Ishikawa (cell line): ENCODE results near the gene CATSPER3.

Experiments
- CEBPB ChIP-seq: IDR thresholded peaks from 2 replicates; pipeline ENCODE4 v1.6.1; 2012
- CREB1 ChIP-seq: IDR thresholded peaks from 2 replicates; pipeline ENCODE4 v1.6.1; 2012; ENCODE audit warnings: low read depth
- EGR1 ChIP-seq: IDR thresholded peaks from 2 replicates; pipeline ENCODE4 v1.6.1; 2012
- EP300 ChIP-seq: IDR thresholded peaks from 2 replicates; pipeline ENCODE4 v1.6.1; 2012; ENCODE audit warnings: borderline replicate concordance
- FOXM1 ChIP-seq: IDR thresholded peaks from 2 replicates; pipeline ENCODE4 v1.6.1; 2012; ENCODE audit warnings: low read depth, borderline replicate concordance
- NFIC ChIP-seq: IDR thresholded peaks from 2 replicates; pipeline ENCODE4 v1.6.1; 2012
- RAD21 ChIP-seq: IDR thresholded peaks from 2 replicates; pipeline ENCODE4 v1.6.1; 2012; ENCODE audit warnings: low read depth
- TAF1 ChIP-seq: IDR thresholded peaks from 2 replicates; pipeline ENCODE4 v1.6.1; 2012; ENCODE audit warnings: low read depth, mild to moderate bottlenecking
- TCF12 ChIP-seq: IDR thresholded peaks from 2 replicates; pipeline ENCODE4 v1.6.1; 2012; ENCODE audit warnings: low read depth
- TEAD4 ChIP-seq: IDR thresholded peaks from 2 replicates; pipeline ENCODE4 v1.6.1; 2012
- YY1 ChIP-seq: IDR thresholded peaks from 2 replicates; pipeline ENCODE4 v1.6.1; 2012; ENCODE audit warnings: low read depth
- ZBTB7A ChIP-seq: IDR thresholded peaks from 2 replicates; pipeline ENCODE4 v1.6.1; 2012; ENCODE audit warnings: low read depth
- TF ChIP-seq, protein P1 (sequence below): IDR thresholded peaks from 2 replicates; pipeline ENCODE4 v1.6.1; 2012; ENCODE audit warnings: low read depth, mild to moderate bottlenecking
- TF ChIP-seq, protein P2 (sequence below): IDR thresholded peaks from 2 replicates; pipeline ENCODE4 v1.6.1; 2012
- TF ChIP-seq, protein P3 (sequence below): IDR thresholded peaks from 2 replicates; pipeline ENCODE4 v1.6.1; 2012

Gene CATSPER3

DNA sequence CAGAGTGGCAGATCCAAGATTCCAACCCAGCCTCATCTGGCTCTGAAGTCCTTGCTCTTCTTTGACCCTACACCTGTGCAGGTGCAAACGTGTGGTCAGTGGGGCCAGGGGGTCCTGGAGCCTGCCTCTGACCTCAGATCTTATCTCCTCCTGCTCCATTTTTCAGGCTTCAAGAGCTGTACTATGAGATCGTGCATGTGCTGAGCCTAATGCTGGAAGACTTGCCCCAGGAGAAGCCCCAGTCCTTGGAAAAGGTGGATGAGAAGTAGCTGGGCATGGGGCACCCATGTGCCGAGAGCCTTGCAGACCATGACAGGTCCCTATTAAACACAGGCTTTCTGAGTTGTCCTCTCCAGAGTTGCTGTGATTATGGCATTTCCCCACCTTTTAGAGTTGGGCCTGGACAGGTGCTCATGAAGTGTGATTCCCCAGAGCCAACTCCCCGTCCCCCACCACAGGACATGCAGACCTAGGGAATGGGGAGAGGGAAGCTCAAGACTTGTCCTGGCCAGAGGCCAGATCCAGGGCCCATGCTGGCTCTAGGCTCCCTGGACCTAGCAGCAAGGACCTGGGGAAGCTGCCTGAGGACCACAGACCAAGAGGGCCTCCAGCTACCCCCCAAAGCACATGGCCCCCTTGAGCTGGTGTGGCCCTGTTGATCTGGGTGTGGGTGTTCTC, 43.8 kb downstream of the CATSPER3 start:
- TF ChIP-seq CEBPB (no peak), RAD21 (no peak), CREB1 (no peak), TCF12 (no peak), ZBTB7A (no peak), NFIC (no peak), EP300 (no peak)
- TF ChIP-seq, protein P1, sequence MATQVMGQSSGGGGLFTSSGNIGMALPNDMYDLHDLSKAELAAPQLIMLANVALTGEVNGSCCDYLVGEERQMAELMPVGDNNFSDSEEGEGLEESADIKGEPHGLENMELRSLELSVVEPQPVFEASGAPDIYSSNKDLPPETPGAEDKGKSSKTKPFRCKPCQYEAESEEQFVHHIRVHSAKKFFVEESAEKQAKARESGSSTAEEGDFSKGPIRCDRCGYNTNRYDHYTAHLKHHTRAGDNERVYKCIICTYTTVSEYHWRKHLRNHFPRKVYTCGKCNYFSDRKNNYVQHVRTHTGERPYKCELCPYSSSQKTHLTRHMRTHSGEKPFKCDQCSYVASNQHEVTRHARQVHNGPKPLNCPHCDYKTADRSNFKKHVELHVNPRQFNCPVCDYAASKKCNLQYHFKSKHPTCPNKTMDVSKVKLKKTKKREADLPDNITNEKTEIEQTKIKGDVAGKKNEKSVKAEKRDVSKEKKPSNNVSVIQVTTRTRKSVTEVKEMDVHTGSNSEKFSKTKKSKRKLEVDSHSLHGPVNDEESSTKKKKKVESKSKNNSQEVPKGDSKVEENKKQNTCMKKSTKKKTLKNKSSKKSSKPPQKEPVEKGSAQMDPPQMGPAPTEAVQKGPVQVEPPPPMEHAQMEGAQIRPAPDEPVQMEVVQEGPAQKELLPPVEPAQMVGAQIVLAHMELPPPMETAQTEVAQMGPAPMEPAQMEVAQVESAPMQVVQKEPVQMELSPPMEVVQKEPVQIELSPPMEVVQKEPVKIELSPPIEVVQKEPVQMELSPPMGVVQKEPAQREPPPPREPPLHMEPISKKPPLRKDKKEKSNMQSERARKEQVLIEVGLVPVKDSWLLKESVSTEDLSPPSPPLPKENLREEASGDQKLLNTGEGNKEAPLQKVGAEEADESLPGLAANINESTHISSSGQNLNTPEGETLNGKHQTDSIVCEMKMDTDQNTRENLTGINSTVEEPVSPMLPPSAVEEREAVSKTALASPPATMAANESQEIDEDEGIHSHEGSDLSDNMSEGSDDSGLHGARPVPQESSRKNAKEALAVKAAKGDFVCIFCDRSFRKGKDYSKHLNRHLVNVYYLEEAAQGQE = no peak

- TF ChIP-seq YY1 (no peak), NFIC (no peak), RAD21 (no peak), CEBPB (no peak), EGR1 (no peak), TAF1 (no peak), FOXM1 (no peak), EP300 (no peak), TEAD4 (no peak), TCF12 (no peak)
- TF ChIP-seq, protein P2, sequence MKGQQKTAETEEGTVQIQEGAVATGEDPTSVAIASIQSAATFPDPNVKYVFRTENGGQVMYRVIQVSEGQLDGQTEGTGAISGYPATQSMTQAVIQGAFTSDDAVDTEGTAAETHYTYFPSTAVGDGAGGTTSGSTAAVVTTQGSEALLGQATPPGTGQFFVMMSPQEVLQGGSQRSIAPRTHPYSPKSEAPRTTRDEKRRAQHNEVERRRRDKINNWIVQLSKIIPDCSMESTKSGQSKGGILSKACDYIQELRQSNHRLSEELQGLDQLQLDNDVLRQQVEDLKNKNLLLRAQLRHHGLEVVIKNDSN = no peak
- TF ChIP-seq, protein P1 = no peak
Measured at GRCh38 chr5:135012033-135012588, 44.4 kb downstream of the CATSPER3 start.

DNA sequence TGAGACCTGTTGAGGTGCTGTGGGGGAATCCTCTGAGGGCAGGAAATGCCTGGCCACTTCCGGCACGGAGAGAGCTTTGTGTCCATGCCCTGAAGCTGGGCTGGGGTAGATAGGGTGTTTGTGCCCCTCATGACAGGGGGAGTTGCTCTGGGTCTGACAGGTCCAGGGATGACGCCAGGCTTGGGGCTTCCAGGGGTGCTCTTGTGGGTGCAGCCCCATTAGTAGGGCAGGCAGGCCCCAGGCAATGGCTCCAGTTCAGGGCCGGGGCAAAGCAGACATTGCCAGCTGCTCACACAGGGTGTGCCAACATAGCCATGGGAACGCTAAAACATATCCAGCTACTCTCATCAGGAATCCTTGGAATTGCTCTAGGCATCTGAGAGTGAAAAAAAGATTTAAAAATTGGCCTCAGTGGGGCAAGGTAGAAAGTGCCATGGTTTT, 45.3 kb downstream of the CATSPER3 start:
- TF ChIP-seq EGR1 (no peak), YY1 (no peak), EP300 (no peak), NFIC (no peak)
- TF ChIP-seq, protein P1 = no peak

DNA sequence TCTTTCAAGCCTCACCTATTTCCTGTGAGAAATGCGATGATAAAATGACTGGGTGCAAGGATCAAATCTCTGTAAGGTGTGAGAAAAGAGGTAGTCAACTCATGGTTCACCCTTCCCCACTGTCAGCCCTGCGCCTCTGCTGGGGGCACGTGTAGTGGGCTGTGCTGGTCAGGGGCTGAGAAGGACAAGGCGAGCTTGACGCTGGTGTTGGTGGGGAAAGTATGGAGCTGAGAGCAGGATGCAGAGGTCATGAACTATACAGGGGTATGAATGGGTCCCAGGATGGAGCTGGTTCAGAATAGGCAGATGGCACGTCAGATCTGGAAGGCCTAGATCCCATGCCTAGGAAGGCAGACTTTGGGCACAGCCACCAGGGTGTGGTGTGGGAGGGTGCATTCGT, 45.7 kb downstream of the CATSPER3 start:
- TF ChIP-seq FOXM1 (no peak), NFIC (no peak), EGR1 (no peak), CREB1 (no peak), TCF12 (no peak), ZBTB7A (no peak), RAD21 (no peak), EP300 (no peak), TEAD4 (no peak), CEBPB (no peak)
- TF ChIP-seq, protein P3, sequence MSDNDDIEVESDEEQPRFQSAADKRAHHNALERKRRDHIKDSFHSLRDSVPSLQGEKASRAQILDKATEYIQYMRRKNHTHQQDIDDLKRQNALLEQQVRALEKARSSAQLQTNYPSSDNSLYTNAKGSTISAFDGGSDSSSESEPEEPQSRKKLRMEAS = no peak
- TF ChIP-seq, protein P1 = no peak
